ENCODE results near the gene DLEU7.

The DLEU7 gene

GRCh38 chr13:50809133-50810090 is 34.1 kb downstream of the DLEU7 start:
- TF ChIP-seq CTCF (IDR thresholded peaks at IDR 0.05; ENCODE audit: extremely low read depth, missing control alignments) = no peak
- DNase-seq (ENCODE audit: low spot score) = no peak

- no peak for TF ChIP-seq CTCF (IDR thresholded peaks at IDR 0.05; ENCODE audit: extremely low read depth, missing control alignments)
- DNase-seq (ENCODE audit: low spot score) = no peak
Observed at GRCh38 chr13:50805805-50806204, 37.7 kb downstream of the DLEU7 start.

GRCh38 chr13:50801087-50801931 is 42.2 kb downstream of the DLEU7 start:
- DNase-seq (ENCODE audit: low spot score) = peak; percentile 67
- TF ChIP-seq CTCF (IDR thresholded peaks at IDR 0.05; ENCODE audit: extremely low read depth, missing control alignments) = peak; percentile 52

GRCh38 chr13:50800091-50800739 is 43.3 kb downstream of the DLEU7 start:
- no peak for TF ChIP-seq CTCF (IDR thresholded peaks at IDR 0.05; ENCODE audit: extremely low read depth, missing control alignments)
- DNase-seq (ENCODE audit: low spot score) = no peak

GRCh38 chr13:50798923-50799322 is 44.6 kb downstream of the DLEU7 start:
- DNase-seq (ENCODE audit: low spot score) = no peak

GRCh38 chr13:50797091-50797490 is 46.4 kb downstream of the DLEU7 start:
- DNase-seq (ENCODE audit: low spot score) = no peak

More at GRCh38 chr13:50798923-50799322, 44.6 kb downstream of the DLEU7 start:
- TF ChIP-seq CTCF (IDR thresholded peaks at IDR 0.05; ENCODE audit: extremely low read depth, missing control alignments) = no peak

More at GRCh38 chr13:50797091-50797490, 46.4 kb downstream of the DLEU7 start:
- no peak for TF ChIP-seq CTCF (IDR thresholded peaks at IDR 0.05; ENCODE audit: extremely low read depth, missing control alignments)
